ENCODE measurements around the gene CD82.

DNA sequence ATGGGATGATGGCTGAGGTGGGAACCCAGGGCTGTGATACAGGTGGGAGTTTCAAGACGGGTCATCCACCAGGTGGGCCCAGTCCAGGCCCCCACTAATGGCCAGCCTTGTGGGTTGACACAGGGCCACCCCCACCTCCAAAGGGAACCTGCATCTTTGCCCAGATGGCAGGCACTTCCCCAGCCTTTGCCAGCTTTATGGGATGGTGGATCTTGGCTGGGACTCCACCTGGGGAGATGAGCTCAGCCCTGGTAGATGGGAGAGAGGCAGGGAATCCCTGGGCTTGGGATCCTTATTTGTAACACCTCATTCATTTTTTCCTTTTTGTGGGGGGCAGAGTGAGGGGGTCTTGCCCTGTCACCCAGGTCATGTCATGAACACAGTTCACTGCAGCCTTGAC lies 33.4 kb downstream of the CD82 start:
- TF ChIP-seq RFX5 (IDR thresholded peaks at IDR 0.05; ENCODE audit: borderline replicate concordance, low read depth, low read length), result no peak
- no peak for TF ChIP-seq POLR2A (IDR thresholded peaks at IDR 0.05; ENCODE audit: control extremely low read depth in 1 of 2, low read depth in 2 of 2, low read length in 2 of 2)
- no peak for TF ChIP-seq CHD2 (IDR thresholded peaks at IDR 0.05; ENCODE audit: low read length)
- no peak for TF ChIP-seq FOSL1 (IDR thresholded peaks at IDR 0.05; ENCODE audit: insufficient read depth, low read depth, low read length)
- TF ChIP-seq POLR2AphosphoS5 (IDR thresholded peaks at IDR 0.05; ENCODE audit: low read depth, low read length), result no peak
- TF ChIP-seq RAD21 (IDR thresholded peaks at IDR 0.05 in 1 of 2, conservative IDR thresholded peaks at IDR 0.05 in 1 of 2; ENCODE audit: low read depth in 2 of 2, low read length in 2 of 2), result no peak
- TF ChIP-seq, protein P1, sequence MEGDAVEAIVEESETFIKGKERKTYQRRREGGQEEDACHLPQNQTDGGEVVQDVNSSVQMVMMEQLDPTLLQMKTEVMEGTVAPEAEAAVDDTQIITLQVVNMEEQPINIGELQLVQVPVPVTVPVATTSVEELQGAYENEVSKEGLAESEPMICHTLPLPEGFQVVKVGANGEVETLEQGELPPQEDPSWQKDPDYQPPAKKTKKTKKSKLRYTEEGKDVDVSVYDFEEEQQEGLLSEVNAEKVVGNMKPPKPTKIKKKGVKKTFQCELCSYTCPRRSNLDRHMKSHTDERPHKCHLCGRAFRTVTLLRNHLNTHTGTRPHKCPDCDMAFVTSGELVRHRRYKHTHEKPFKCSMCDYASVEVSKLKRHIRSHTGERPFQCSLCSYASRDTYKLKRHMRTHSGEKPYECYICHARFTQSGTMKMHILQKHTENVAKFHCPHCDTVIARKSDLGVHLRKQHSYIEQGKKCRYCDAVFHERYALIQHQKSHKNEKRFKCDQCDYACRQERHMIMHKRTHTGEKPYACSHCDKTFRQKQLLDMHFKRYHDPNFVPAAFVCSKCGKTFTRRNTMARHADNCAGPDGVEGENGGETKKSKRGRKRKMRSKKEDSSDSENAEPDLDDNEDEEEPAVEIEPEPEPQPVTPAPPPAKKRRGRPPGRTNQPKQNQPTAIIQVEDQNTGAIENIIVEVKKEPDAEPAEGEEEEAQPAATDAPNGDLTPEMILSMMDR (IDR thresholded peaks at IDR 0.05; ENCODE audit: control extremely low read depth in 1 of 3, insufficient read depth in 1 of 3, low read depth in 1 of 3, low read length in 3 of 3), result no peak
